MM.1S (cell line): ENCODE measurements around the gene AHSG.

Experiments
- CTCF ChIP-seq: fragments of 300-600 bp; sonication (generic); IDR thresholded peaks from 2 replicates; pipeline ENCODE4 v1.5.1; 2016; ENCODE audit warnings: antibody characterized with exemption, low read length, mixed read lengths
- EZH2 ChIP-seq: fragments of 300-600 bp; sonication (generic); optimal IDR thresholded peaks from 2 replicates; pipeline ENCODE3; 2017; ENCODE audit warnings: low read depth, mild to moderate bottlenecking, antibody characterized with exemption, low read length, mixed read lengths
- EZH2phosphoT487 ChIP-seq: fragments of 300-600 bp; sonication (generic); IDR thresholded peaks from 2 replicates; pipeline ENCODE4 v1.6.1; 2018; ENCODE audit warnings: antibody characterized with exemption, low read length

GRCh38 chr3:186566772-186567071 is 46.1 kb upstream of the AHSG start:
- TF ChIP-seq CTCF: no peak
- no peak for TF ChIP-seq EZH2
- no peak for TF ChIP-seq EZH2phosphoT487
